Fibroblast of lung (primary cell): Measurements from ENCODE around the gene ZNF432.

Source experiments
- EZH2 ChIP-seq: IDR thresholded peaks from 2 replicates; pipeline ENCODE4 v1.5.1; 2012; ENCODE audit warnings: low read length, control low read depth, mild to moderate bottlenecking; ENCODE audit errors: missing control alignments
- TF ChIP-seq, protein P1 (sequence below), 2 donors: IDR thresholded peaks in 1 of 2; conservative IDR thresholded peaks in 1 of 2; 1 replicate in 1 of 2; 2 replicates in 1 of 2; pipeline ENCODE4 v1.5.1; 2011 to 2012; ENCODE audit warnings: low read length in 2 of 2, control low read depth in 1 of 2, inconsistent platforms in 1 of 2, low read depth in 1 of 2, mild to moderate bottlenecking in 1 of 2

- TF ChIP-seq, protein P1, sequence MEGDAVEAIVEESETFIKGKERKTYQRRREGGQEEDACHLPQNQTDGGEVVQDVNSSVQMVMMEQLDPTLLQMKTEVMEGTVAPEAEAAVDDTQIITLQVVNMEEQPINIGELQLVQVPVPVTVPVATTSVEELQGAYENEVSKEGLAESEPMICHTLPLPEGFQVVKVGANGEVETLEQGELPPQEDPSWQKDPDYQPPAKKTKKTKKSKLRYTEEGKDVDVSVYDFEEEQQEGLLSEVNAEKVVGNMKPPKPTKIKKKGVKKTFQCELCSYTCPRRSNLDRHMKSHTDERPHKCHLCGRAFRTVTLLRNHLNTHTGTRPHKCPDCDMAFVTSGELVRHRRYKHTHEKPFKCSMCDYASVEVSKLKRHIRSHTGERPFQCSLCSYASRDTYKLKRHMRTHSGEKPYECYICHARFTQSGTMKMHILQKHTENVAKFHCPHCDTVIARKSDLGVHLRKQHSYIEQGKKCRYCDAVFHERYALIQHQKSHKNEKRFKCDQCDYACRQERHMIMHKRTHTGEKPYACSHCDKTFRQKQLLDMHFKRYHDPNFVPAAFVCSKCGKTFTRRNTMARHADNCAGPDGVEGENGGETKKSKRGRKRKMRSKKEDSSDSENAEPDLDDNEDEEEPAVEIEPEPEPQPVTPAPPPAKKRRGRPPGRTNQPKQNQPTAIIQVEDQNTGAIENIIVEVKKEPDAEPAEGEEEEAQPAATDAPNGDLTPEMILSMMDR (conservative IDR thresholded peaks at IDR 0.05 in 1 of 2, IDR thresholded peaks at IDR 0.05 in 1 of 2; ENCODE audit: low read depth in 1 of 2, low read length in 2 of 2) = no peak
- TF ChIP-seq EZH2 = no peak
Observed at GRCh38 chr19:51994048-51994644, 54.5 kb downstream of the ZNF432 start.
